GM13977 (cell line): ENCODE measurements around the gene MROH2B.

Experiments used
- DNase-seq: peaks from one replicate; pipeline ENCODE4 v3.0.0; 2012; ENCODE audit warnings: low spot score
- CTCF ChIP-seq: IDR thresholded peaks from 2 replicates; pipeline ENCODE4 v1.5.1; 2012; ENCODE audit warnings: mild to moderate bottlenecking, control low read depth; ENCODE audit not compliant: insufficient read depth; ENCODE audit errors: extremely low read depth, missing control alignments
- in situ Hi-C: fragments of 300-500 bp; cut with MboI; formaldehyde crosslinking; loops from one replicate; pipeline ENCODE4 v1.12.0; 2022; ENCODE audit warnings: low sequenced_read_pairs, low pct_unique_long_range_greater_than_20kb, mixed read lengths, inconsistent platforms; ENCODE audit not compliant: unreplicated experiment

MROH2B gene

DNA sequence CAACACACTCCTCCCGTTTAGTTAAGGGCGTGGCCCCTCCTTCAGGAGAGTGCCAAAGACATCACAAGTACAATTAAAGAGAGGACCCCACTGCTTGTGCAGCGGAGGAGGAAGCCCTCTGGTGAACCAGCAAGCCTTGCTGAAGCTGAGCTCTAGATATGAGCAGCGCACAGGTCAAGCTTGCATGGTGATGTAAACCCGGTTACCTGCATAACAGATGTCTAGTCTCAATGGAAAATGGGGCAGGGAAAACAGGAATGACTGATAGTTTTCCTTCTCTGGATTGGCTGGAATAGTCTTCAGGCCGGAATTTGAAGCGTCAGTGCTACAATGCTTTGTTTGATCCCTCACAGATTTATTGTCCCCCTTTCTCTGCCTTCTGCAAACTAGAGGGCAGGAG is 66.2 kb downstream of the MROH2B start:
- DNase-seq: no peak
- no peak for TF ChIP-seq CTCF
- in situ Hi-C loops: no loop called here

- in situ Hi-C loops: no loop called here
- no peak for TF ChIP-seq CTCF
- no peak for DNase-seq
Observed at GRCh38 chr5:41003670-41004376, 67.3 kb downstream of the MROH2B start.

DNA sequence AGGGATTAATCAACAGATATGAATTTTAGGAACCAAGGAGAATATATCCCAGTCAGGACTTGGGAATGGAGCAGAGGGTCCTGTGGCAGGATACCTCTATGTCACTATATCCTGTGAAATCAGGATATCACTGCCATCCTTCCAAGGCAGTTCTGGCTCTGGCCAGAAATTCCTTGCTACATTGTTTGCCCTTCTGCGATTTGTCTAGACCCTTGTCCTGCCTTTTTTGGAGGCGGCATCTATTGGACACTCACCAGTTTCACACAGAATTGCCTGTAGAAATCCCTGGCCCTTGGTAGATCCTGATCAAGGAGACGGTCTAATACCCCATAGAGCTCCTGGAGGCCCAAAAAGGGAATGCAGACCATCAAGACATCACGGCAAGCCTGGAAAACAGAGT is 71.2 kb downstream of the MROH2B start:
- DNase-seq: no peak
- in situ Hi-C loops: no loop called here
- no peak for TF ChIP-seq CTCF

- in situ Hi-C loops: no loop called here
- no peak for DNase-seq
- no peak for TF ChIP-seq CTCF
Observed at GRCh38 chr5:40999142-40999541, 72.0 kb downstream of the MROH2B start.

- TF ChIP-seq CTCF: no peak
- in situ Hi-C loops: no loop called here
- no peak for DNase-seq
Observed at GRCh38 chr5:40995801-40996586, 75.1 kb downstream of the MROH2B start.

DNA sequence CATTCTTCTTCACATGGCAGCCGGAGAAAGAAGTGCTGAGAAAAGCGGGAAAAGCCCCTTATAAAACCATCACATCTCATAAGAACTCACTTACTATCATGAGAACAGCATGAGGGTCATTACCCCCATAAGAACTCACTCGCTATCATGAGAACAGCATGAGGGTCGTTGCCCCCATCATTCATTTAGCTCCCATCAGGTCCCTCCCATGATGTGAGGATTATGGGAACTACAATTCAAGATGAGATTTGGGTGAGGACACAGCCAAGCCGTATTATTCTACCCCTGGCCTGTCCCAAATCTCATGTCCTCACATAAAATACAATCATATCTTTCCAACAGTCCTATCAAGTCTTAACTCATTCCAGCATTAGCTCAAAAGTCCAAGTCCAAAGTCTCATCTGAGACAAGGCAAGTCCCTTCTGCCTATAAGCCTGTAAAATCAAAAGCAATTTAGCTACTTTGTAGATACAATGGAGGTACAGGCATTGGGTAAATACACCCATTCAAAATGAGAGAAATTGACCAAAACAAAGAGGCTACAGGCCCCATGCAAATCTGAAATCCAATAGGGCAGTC is 79.1 kb downstream of the MROH2B start:
- no peak for DNase-seq
- in situ Hi-C loops: no loop called here
- TF ChIP-seq CTCF: no peak
